K562 (cell line): ENCODE results near the gene ASPHD2. TPM values are rescaled to one million over a fixed set of nuclear protein-coding genes. Genes with fewer than 3 reads are reported as not detected.

Experiments used
- ATAC-seq: fragments of 200-7000 bp; cut with Tn5 transposase; 3 replicates; pipeline ENCODE4 v1.9.1; 2020; ENCODE audit warnings: moderate library complexity
- BruUV-seq: library from RNA; stranded (reverse); fragments of 400-500 nt; replicated peaks from 2 replicates; lab custom pipeline; 2021; lab: Mats Ljungman, UMichigan
- CTCF ChIA-PET: fragments of 300-600 bp; formaldehyde crosslinking; extraction: SDS; loops from one replicate; lab custom pipeline; 2021; ENCODE audit warnings: low intra/inter-chr PET ratio; lab: Yijun Ruan, JAX
- POLR2A ChIA-PET: fragments of 300-600, 350-650 bp; sonication (Branson Sonifier 250); formaldehyde crosslinking; extraction: SDS; loops from one replicate; lab custom pipeline; 2021; ENCODE audit warnings: antibody characterized with exemption, inconsistent platforms; lab: Yijun Ruan, JAX
- DNase-seq, 4 experiments: peaks; one replicate each; pipeline versions ENCODE4 v3.0.0 to v3.0.0-alpha.2; 2011 to 2018; ENCODE audit warnings: low spot score in 3 of 4, mixed read lengths in 3 of 4; ENCODE audit errors: extremely low read depth in 1 of 4
- FAIRE-seq: peaks from 2 replicates; lab custom pipeline; 2011; peaks lifted over from hg19 to GRCh38; lab: Jason Lieb, UNC
- H2AFZ ChIP-seq: 2 replicates; pipeline ENCODE4 v1.6.0; 2011; ENCODE audit warnings: low read depth, low read length, control low read depth, inconsistent platforms
- H3K27ac ChIP-seq: fragments of 200-600 bp; 3 replicates; pipeline ENCODE4 v1.8.0; 2011; ENCODE audit warnings: low read depth, mild to moderate bottlenecking, control low read depth, inconsistent platforms, low read length, moderate library complexity, mixed read lengths; ENCODE audit errors: extremely low read depth
- H3K27me3 ChIP-seq, 2 experiments: fragments of 300-600 bp in 1 of 2; 2 replicates in 1 of 2; 3 replicates in 1 of 2; pipeline versions ENCODE4 v1.6.0 to v1.8.0; 2011; ENCODE audit warnings: inconsistent platforms in 2 of 2, low read length in 2 of 2, mild to moderate bottlenecking in 1 of 2, mixed read lengths in 1 of 2, moderate library complexity in 1 of 2; ENCODE audit not compliant: control insufficient read depth in 2 of 2, insufficient read depth in 2 of 2
- H3K36me3 ChIP-seq: fragments of 300-600 bp; 3 replicates; pipeline ENCODE4 v1.8.0; 2011; ENCODE audit warnings: mild to moderate bottlenecking, low read length, inconsistent platforms; ENCODE audit not compliant: control insufficient read depth, insufficient read depth
- H3K4me1 ChIP-seq, 2 experiments: fragments of 200-600 bp in 1 of 2; replicated peaks in 1 of 2; 2 replicates in 1 of 2; 3 replicates in 1 of 2; pipeline versions ENCODE4 v1.5.1 to v1.8.0; 2011; ENCODE audit warnings: inconsistent platforms in 2 of 2, low read length in 2 of 2, mild to moderate bottlenecking in 1 of 2, mixed read lengths in 1 of 2, moderate library complexity in 1 of 2; ENCODE audit not compliant: control insufficient read depth in 2 of 2, insufficient read depth in 2 of 2
- H3K4me2 ChIP-seq: 2 replicates; pipeline ENCODE4 v1.6.1; 2011; ENCODE audit warnings: low read length, control low read depth, inconsistent platforms, mixed read lengths; ENCODE audit not compliant: insufficient read depth
- H3K4me3 ChIP-seq: fragments of 200-600 bp; sonication (generic), shearing (Covaris generic); 2 replicates; pipeline ENCODE4 v1.5.1; 2016; ENCODE audit warnings: control low read depth, inconsistent platforms
- H3K79me2 ChIP-seq: fragments of 200-600 bp; 3 replicates; pipeline ENCODE4 v1.8.0; 2011; ENCODE audit warnings: low read length, inconsistent platforms; ENCODE audit not compliant: control insufficient read depth, insufficient read depth
- H3K9ac ChIP-seq, 2 experiments: 2 replicates each; pipeline versions ENCODE4 v1.6.0 to v1.6.1; 2011; ENCODE audit warnings: low read depth in 2 of 2, low read length in 2 of 2, control low read depth in 1 of 2, inconsistent platforms in 1 of 2, mild to moderate bottlenecking in 1 of 2, mixed read lengths in 1 of 2; ENCODE audit not compliant: insufficient read depth in 1 of 2
- H3K9me1 ChIP-seq: one replicate; pipeline ENCODE4 v1.6.0; 2011; ENCODE audit warnings: inconsistent platforms, mild to moderate bottlenecking, low read length, moderate library complexity; ENCODE audit not compliant: control insufficient read depth, insufficient read depth
- H3K9me3 ChIP-seq: replicated peaks from 2 replicates; pipeline ENCODE4 v1.5.1; 2011; ENCODE audit warnings: low read depth, low read length, inconsistent platforms; ENCODE audit not compliant: control insufficient read depth, insufficient read depth
- H4K20me1 ChIP-seq: replicated peaks from 2 replicates; pipeline ENCODE4 v1.6.1; 2011; ENCODE audit warnings: low read length, inconsistent platforms, mixed read lengths; ENCODE audit not compliant: control insufficient read depth, insufficient read depth
- ARID1B ChIP-seq: fragments of 450-650 bp; IDR thresholded peaks from 2 replicates; pipeline ENCODE4 v1.6.1; 2016; ENCODE audit warnings: antibody characterized with exemption, mild to moderate bottlenecking, inconsistent platforms
- ATF1 ChIP-seq, 2 experiments: fragments of 450-650 bp in 1 of 2; IDR thresholded peaks; 2 replicates each; pipeline ENCODE4 v1.6.1; 2016; ENCODE audit warnings: missing compliant biosample characterization in 1 of 2, missing genetic modification characterization in 1 of 2
- EP300 ChIP-seq: IDR thresholded peaks from 2 replicates; pipeline ENCODE4 v1.6.1; 2012; ENCODE audit warnings: low read length, improper control_type of control experiment
- ETS2 ChIP-seq: IDR thresholded peaks from 2 replicates; pipeline ENCODE4 v1.6.1; 2016; ENCODE audit warnings: borderline replicate concordance, missing genetic modification characterization, mild to moderate bottlenecking, moderate library complexity, missing compliant biosample characterization; ENCODE audit not compliant: poor library complexity, severe bottlenecking
- HNRNPLL ChIP-seq: fragments of 200-400 bp; formaldehyde crosslinking; IDR thresholded peaks from 2 replicates; pipeline ENCODE4 v1.6.1; 2017; ENCODE audit warnings: low read length, low read depth, mild to moderate bottlenecking; ENCODE audit not compliant: poor library complexity, severe bottlenecking
- IRF2 ChIP-seq: sonication (generic); formaldehyde crosslinking; IDR thresholded peaks from 2 replicates; pipeline ENCODE4 v1.8.1; 2022; ENCODE audit warnings: mild to moderate bottlenecking, missing genetic modification reagents
- JUN ChIP-seq, 2 experiments: sonication (generic) in 1 of 2; formaldehyde crosslinking in 1 of 2; IDR thresholded peaks; 2 replicates each; pipeline versions ENCODE4 v1.6.1 to v1.8.0; 2012 to 2022; ENCODE audit warnings: borderline replicate concordance in 2 of 2, mild to moderate bottlenecking in 2 of 2, improper control_type of control experiment in 1 of 2, low read depth in 1 of 2, low read length in 1 of 2, missing genetic modification reagents in 1 of 2
- NFXL1 ChIP-seq: fragments of 450-650 bp; formaldehyde crosslinking; IDR thresholded peaks from 2 replicates; pipeline ENCODE4 v1.4.0; 2021; ENCODE audit warnings: mild to moderate bottlenecking
- SP2 ChIP-seq: IDR thresholded peaks from 2 replicates; pipeline ENCODE4 v1.6.1; 2011; ENCODE audit warnings: mild to moderate bottlenecking, low read depth, low read length, moderate library complexity; ENCODE audit not compliant: poor library complexity, severe bottlenecking; ENCODE audit errors: extremely low read depth
- TGIF2 ChIP-seq: sonication (generic); formaldehyde crosslinking; IDR thresholded peaks from 2 replicates; pipeline ENCODE4 v1.8.1; 2022; ENCODE audit warnings: mild to moderate bottlenecking, missing genetic modification reagents, moderate library complexity
- ZFP36 ChIP-seq: fragments of 150-350 bp; IDR thresholded peaks from 2 replicates; pipeline ENCODE4 v1.6.1; 2018; ENCODE audit warnings: low read length, low read depth; ENCODE audit not compliant: partially characterized antibody
- ZNF3 ChIP-seq: fragments of 250-450 bp; sonication (Bioruptor Pico); IDR thresholded peaks from 2 replicates; pipeline ENCODE4 v1.5.0; 2021; ENCODE audit warnings: mild to moderate bottlenecking, moderate library complexity
- ZNF449 ChIP-seq: fragments of 250-450 bp; sonication (Bioruptor Pico); IDR thresholded peaks from 2 replicates; pipeline ENCODE4 v1.8.0; 2022; ENCODE audit warnings: moderate library complexity, mild to moderate bottlenecking, inconsistent platforms
- ZNF696 ChIP-seq: fragments of 250-450 bp; sonication (Bioruptor Pico); conservative IDR thresholded peaks from 2 replicates; pipeline ENCODE4 v1.4.0; 2020; ENCODE audit warnings: mild to moderate bottlenecking, moderate library complexity
- WGBS: fragments of 100-300 bp; shearing (Covaris generic); methylation state at CpG from one replicate; pipeline ENCODE4 v1.1.6; 2016; ENCODE audit warnings: low coverage, mixed read lengths; ENCODE audit not compliant: insufficient coverage; ENCODE audit errors: missing lambda C conversion rate; 5-methylcytosine and 5-hydroxymethylcytosine counted together
- in situ Hi-C: fragments of 300-500 bp; cut with MboI; formaldehyde crosslinking; loops from 4 replicates; pipeline ENCODE4 v1.15.0; 2018; ENCODE audit warnings: inconsistent platforms, mixed read lengths
- intact Hi-C: fragments of 100-400 bp; cut with micrococcal nuclease; formaldehyde crosslinking; loops from 2 replicates; pipeline ENCODE4 v1.14.2; 2022
- polyA plus RNA-seq, 8 experiments: library from polyadenylated mRNA; depleted of rRNA in 4 of 8; stranded (reverse) in 5 of 8; unstranded in 3 of 8; fragments of >200 nt; fragmentation: Nextera tagmentation in 2 of 8; fragmentation: Illumina TruSeq in 1 of 8; extraction: Ambion mirVana in 2 of 8; extraction: Trizol in 1 of 8; gene quantifications; 2 replicates each; pipeline versions ENCODE4 v1.2.1 to v1.2.3, GENCODE V29; 2011 to 2014; ENCODE audit warnings: inconsistent platforms in 1 of 8, missing spikeins in 1 of 8
- total RNA-seq, 7 experiments: library from RNA; depleted of rRNA in 6 of 7; stranded (reverse); fragments of >200 nt in 6 of 7; fragmentation: Illumina TruSeq in 2 of 7; extraction: Trizol in 2 of 7; gene quantifications; 2 replicates each; pipeline versions ENCODE4 v1.2.1 to v1.2.3, GENCODE V29; 2011 to 2021; ENCODE audit warnings: low replicate concordance in 1 of 7
- TF ChIP-seq, protein P1 (sequence below): sonication (generic); formaldehyde crosslinking; IDR thresholded peaks from 2 replicates; pipeline ENCODE4 v1.8.0; 2023; ENCODE audit warnings: mild to moderate bottlenecking, missing genetic modification reagents

Gene ASPHD2
- total and polyA plus RNA-seq, 9 of the 15 experiments (the other 6 are each of a cell fraction or from before 2014, with no cell fraction given): 0.18 to 0.64 (median 0.36) TPM

- FAIRE-seq: no peak
- Histone ChIP-seq H3K4me1 (no peaks in the 10 kb centered on the region), H3K36me3 (no peaks in the 10 kb centered on the region), H3K4me3 (no peak overlapping the region), H3K4me2 (no peak overlapping the region), H3K9ac (no peak overlapping the region), H3K9me1 (no peaks in the 10 kb centered on the region), H3K79me2 (no peaks in the 10 kb centered on the region), H3K27me3 (0 out of 5 replicates have a peak, but pooled peaks cover 2 to 4% of the 10 kb centered on the region in 2 experiments), H4K20me1 (no peaks in the 10 kb centered on the region), H2AFZ (no peak overlapping the region), H3K9me3 (peaks cover 4% of the 10 kb centered on the region; the same call in 1 of the 2 replicates), H3K27ac (no peak overlapping the region)
- no peak for DNase-seq
- BruUV-seq: no TSS peak
- 10% methylated on average over 3 of the region's 3 CpGs for WGBS
- intact Hi-C loops: no loop called here
- CTCF ChIA-PET: no interaction called here
- ATAC-seq: no peak
- POLR2A ChIA-PET: no interaction called here
- in situ Hi-C loops: no loop called here
- TF ChIP-seq TGIF2 (CRISPR knock-in tag): no peak
- TF ChIP-seq HNRNPLL: no peak
- TF ChIP-seq, protein P1, sequence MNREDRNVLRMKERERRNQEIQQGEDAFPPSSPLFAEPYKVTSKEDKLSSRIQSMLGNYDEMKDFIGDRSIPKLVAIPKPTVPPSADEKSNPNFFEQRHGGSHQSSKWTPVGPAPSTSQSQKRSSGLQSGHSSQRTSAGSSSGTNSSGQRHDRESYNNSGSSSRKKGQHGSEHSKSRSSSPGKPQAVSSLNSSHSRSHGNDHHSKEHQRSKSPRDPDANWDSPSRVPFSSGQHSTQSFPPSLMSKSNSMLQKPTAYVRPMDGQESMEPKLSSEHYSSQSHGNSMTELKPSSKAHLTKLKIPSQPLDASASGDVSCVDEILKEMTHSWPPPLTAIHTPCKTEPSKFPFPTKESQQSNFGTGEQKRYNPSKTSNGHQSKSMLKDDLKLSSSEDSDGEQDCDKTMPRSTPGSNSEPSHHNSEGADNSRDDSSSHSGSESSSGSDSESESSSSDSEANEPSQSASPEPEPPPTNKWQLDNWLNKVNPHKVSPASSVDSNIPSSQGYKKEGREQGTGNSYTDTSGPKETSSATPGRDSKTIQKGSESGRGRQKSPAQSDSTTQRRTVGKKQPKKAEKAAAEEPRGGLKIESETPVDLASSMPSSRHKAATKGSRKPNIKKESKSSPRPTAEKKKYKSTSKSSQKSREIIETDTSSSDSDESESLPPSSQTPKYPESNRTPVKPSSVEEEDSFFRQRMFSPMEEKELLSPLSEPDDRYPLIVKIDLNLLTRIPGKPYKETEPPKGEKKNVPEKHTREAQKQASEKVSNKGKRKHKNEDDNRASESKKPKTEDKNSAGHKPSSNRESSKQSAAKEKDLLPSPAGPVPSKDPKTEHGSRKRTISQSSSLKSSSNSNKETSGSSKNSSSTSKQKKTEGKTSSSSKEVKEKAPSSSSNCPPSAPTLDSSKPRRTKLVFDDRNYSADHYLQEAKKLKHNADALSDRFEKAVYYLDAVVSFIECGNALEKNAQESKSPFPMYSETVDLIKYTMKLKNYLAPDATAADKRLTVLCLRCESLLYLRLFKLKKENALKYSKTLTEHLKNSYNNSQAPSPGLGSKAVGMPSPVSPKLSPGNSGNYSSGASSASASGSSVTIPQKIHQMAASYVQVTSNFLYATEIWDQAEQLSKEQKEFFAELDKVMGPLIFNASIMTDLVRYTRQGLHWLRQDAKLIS (CRISPR knock-in tag): no peak
- no peak for TF ChIP-seq ZNF696 (CRISPR knock-in tag)
- TF ChIP-seq ATF1 (CRISPR knock-in tag; IDR thresholded peaks at IDR 0.05): no peak
- TF ChIP-seq ATF1 (tag; IDR thresholded peaks at IDR 0.05): no peak
- no peak for TF ChIP-seq ZFP36
- TF ChIP-seq NFXL1 (CRISPR knock-in tag): no peak
- TF ChIP-seq ZNF449 (CRISPR knock-in tag): no peak
- no peak for TF ChIP-seq ETS2 (tag)
- TF ChIP-seq JUN (IDR thresholded peaks at IDR 0.05; ENCODE audit: borderline replicate concordance, low read depth, low read length): no peak
- TF ChIP-seq JUN (CRISPR knock-in tag; IDR thresholded peaks at IDR 0.05; ENCODE audit: borderline replicate concordance): no peak
- TF ChIP-seq IRF2 (CRISPR knock-in tag): no peak
- no peak for TF ChIP-seq ZNF3 (CRISPR knock-in tag)
- no peak for TF ChIP-seq SP2
- TF ChIP-seq EP300: no peak
- TF ChIP-seq ARID1B: no peak
These were observed 10.4 kb upstream of the ASPHD2 start for GRCh38 chr22:26418620-26419019.
